Measurements from ENCODE around the gene CCND1. TPM values are rescaled to one million over a fixed set of nuclear protein-coding genes. Genes with fewer than 3 reads are reported as not detected.
"Not testable (repeated sequence)": the region's sequence is repeated elsewhere in the genome, so short reads cannot be mapped to it uniquely, and the experiment has no call there.

CCND1 gene
- total RNA-seq, 1 donor from 2014 or later, result 55.6 TPM

DNA sequence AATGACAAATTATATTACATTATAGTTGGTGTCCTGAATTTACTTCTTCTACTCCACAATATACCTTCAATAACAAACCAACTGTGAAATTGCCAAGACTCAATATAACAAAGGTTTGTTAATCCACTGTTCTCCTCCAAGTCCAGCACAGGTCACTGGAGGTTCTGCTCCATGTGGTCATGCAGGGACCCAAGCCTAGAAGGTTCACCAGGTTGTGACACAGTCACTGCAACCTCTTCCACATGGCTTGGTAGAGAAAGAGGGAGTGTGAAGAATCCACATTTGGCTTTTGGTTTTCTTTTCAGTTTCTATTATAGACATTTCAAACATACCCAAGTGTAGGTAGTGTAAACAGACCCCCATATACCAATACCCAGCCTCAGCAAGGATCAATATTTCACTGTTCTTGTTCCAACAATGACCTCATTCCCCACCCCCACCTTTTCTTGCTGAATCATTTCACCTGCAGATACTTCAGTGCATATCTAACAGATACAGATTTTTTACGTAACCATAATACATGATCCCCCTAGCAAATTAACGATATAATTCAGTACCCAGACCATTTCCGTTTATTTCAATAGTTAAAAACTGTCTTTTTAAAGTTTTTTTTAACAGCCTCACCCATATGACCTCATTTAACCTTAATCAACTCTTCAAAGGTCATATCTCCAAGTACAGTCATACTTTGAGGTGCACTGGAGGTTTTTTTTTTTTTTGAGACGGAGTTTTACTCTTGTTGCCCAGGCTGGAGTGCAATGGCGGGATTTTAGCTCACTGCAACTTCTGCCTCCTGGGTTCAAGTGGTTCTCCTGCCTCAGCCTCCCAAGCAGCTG is 48.7 kb downstream of the CCND1 start:
- H3K9me3 Mint-ChIP-seq (ENCODE audit: unreplicated experiment), result no peaks in the 10 kb centered on the region

DNA sequence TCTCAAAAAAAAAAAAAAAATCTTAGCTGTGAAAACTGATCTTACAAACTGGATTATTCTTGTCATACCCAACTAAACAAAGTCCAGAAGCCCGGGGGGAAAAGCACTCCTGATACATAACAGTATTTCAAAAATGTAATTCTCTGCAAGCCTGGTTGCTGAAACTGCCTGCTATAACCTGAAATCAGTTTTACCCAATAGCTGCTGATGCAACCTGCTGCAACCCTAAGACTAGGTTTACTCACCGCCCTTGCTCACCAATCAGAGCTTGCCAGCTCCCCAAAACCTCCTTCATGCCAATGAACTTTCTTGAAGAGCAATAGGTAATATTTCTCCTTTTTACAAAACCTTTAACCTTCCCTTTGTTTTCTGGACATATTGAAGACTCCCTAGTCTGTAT is 50.5 kb downstream of the CCND1 start:
- TF ChIP-seq, protein P1, sequence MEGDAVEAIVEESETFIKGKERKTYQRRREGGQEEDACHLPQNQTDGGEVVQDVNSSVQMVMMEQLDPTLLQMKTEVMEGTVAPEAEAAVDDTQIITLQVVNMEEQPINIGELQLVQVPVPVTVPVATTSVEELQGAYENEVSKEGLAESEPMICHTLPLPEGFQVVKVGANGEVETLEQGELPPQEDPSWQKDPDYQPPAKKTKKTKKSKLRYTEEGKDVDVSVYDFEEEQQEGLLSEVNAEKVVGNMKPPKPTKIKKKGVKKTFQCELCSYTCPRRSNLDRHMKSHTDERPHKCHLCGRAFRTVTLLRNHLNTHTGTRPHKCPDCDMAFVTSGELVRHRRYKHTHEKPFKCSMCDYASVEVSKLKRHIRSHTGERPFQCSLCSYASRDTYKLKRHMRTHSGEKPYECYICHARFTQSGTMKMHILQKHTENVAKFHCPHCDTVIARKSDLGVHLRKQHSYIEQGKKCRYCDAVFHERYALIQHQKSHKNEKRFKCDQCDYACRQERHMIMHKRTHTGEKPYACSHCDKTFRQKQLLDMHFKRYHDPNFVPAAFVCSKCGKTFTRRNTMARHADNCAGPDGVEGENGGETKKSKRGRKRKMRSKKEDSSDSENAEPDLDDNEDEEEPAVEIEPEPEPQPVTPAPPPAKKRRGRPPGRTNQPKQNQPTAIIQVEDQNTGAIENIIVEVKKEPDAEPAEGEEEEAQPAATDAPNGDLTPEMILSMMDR (IDR thresholded peaks at IDR 0.05; ENCODE audit: unreplicated experiment), result no peak
- H3K27me3 Mint-ChIP-seq (ENCODE audit: unreplicated experiment), result no peaks in the 10 kb centered on the region
- H3K4me1 Mint-ChIP-seq (ENCODE audit: unreplicated experiment), result no peaks in the 10 kb centered on the region
- DNase-seq (ENCODE audit: low spot score), result no peak
- no peak overlapping the region for H3K27ac Mint-ChIP-seq (ENCODE audit: unreplicated experiment)
- H3K4me3 Mint-ChIP-seq (ENCODE audit: unreplicated experiment), result no peak overlapping the region
- no peaks in the 10 kb centered on the region for H3K36me3 Mint-ChIP-seq (ENCODE audit: low read depth, unreplicated experiment)
- no peaks in the 10 kb centered on the region for H3K9me3 Mint-ChIP-seq (ENCODE audit: unreplicated experiment)

More for the DNA sequence above, 48.7 kb downstream of the CCND1 start:
- H3K4me3 Mint-ChIP-seq (ENCODE audit: unreplicated experiment), result no peak overlapping the region
- no peak for DNase-seq (ENCODE audit: low spot score)
- H3K4me1 Mint-ChIP-seq (ENCODE audit: unreplicated experiment), result no peaks in the 10 kb centered on the region
- no peaks in the 10 kb centered on the region for H3K36me3 Mint-ChIP-seq (ENCODE audit: low read depth, unreplicated experiment)
- TF ChIP-seq, protein P1 (IDR thresholded peaks at IDR 0.05; ENCODE audit: unreplicated experiment), result no peak
- no peak overlapping the region for H3K27ac Mint-ChIP-seq (ENCODE audit: unreplicated experiment)
- no peaks in the 10 kb centered on the region for H3K27me3 Mint-ChIP-seq (ENCODE audit: unreplicated experiment)

- TF ChIP-seq, protein P1 (IDR thresholded peaks at IDR 0.05; ENCODE audit: unreplicated experiment), result no peak
- Mint-ChIP-seq H3K9me3 (ENCODE audit: unreplicated experiment) (no peaks in the 10 kb centered on the region), H3K4me1 (ENCODE audit: unreplicated experiment) (no peaks in the 10 kb centered on the region), H3K27ac (ENCODE audit: unreplicated experiment) (no peak overlapping the region), H3K4me3 (ENCODE audit: unreplicated experiment) (no peak overlapping the region), H3K27me3 (ENCODE audit: unreplicated experiment) (no peaks in the 10 kb centered on the region), H3K36me3 (ENCODE audit: low read depth, unreplicated experiment) (no peaks in the 10 kb centered on the region)
- no peak for DNase-seq (ENCODE audit: low spot score)
These were observed 51.5 kb downstream of the CCND1 start for GRCh38 chr11:69692422-69692821.

DNA sequence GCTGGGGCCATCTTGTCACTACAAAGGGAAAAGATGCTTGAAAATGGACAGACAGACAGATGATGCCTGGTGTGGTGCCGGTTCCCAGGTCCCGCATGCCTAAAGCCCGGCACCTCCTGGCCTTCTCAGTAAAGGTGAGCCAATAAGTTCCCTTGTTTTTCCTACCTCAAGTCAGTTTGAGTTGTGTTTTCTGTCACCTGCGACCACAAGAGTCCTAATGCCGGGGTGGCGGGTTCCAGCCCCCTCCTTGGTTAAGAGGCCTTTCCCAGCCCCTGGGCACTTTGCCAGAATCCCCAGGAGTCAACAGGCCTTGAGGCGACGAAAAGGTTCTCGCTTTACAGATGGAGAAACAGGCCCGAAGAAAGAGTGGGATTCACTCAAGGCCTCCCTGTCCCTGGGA is 53.8 kb downstream of the CCND1 start:
- Mint-ChIP-seq H3K27ac (ENCODE audit: unreplicated experiment) (no peak overlapping the region), H3K9me3 (ENCODE audit: unreplicated experiment) (no peaks in the 10 kb centered on the region), H3K27me3 (ENCODE audit: unreplicated experiment) (no peaks in the 10 kb centered on the region), H3K4me3 (ENCODE audit: unreplicated experiment) (no peak overlapping the region), H3K4me1 (ENCODE audit: unreplicated experiment) (no peaks in the 10 kb centered on the region), H3K36me3 (ENCODE audit: low read depth, unreplicated experiment) (no peaks in the 10 kb centered on the region)
- no peak for DNase-seq (ENCODE audit: low spot score)
- TF ChIP-seq, protein P1 (IDR thresholded peaks at IDR 0.05; ENCODE audit: unreplicated experiment), result no peak

DNA sequence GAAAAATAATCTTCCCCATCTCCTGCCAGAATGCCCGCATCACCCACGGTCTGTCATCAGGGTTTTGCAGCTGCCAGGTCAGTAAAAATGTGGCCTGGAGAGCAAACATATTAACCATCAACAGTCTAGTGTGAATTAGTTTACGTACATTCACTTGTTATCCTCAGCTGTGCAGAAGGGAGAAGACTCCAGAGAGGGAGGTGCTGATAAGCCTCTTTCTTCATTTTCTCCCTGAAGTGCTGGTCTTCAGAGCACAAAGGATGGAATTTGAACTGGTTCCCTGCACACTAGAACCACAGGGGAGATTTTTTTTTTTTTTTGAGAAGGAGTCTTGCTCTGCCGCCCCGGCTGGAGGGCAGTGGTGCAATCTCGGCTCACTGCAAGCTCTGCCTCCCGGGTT is 54.6 kb downstream of the CCND1 start:
- no peak overlapping the region for H3K4me3 Mint-ChIP-seq (ENCODE audit: unreplicated experiment)
- H3K27me3 Mint-ChIP-seq (ENCODE audit: unreplicated experiment), result no peaks in the 10 kb centered on the region
- H3K9me3 Mint-ChIP-seq (ENCODE audit: unreplicated experiment), result no peaks in the 10 kb centered on the region
- peaks cover 3% of the 10 kb centered on the region for H3K4me1 Mint-ChIP-seq (ENCODE audit: unreplicated experiment)
- no peaks in the 10 kb centered on the region for H3K36me3 Mint-ChIP-seq (ENCODE audit: low read depth, unreplicated experiment)
- H3K27ac Mint-ChIP-seq (ENCODE audit: unreplicated experiment), result no peak overlapping the region
- DNase-seq (ENCODE audit: low spot score), result no peak
- TF ChIP-seq, protein P1 (IDR thresholded peaks at IDR 0.05; ENCODE audit: unreplicated experiment), result no peak

- H3K9me3 Mint-ChIP-seq (ENCODE audit: unreplicated experiment); DNase-seq (ENCODE audit: low spot score); H3K36me3 Mint-ChIP-seq (ENCODE audit: low read depth, unreplicated experiment): not testable (repeated sequence)
These were observed 55.0 kb downstream of the CCND1 start for GRCh38 chr11:69695995-69696394.

More at GRCh38 chr11:69695995-69696394, 55.0 kb downstream of the CCND1 start:
- H3K4me3 Mint-ChIP-seq (ENCODE audit: unreplicated experiment); H3K27ac Mint-ChIP-seq (ENCODE audit: unreplicated experiment); H3K4me1 Mint-ChIP-seq (ENCODE audit: unreplicated experiment); H3K27me3 Mint-ChIP-seq (ENCODE audit: unreplicated experiment): not testable (repeated sequence)

Data from endothelial cell (in vitro differentiated cells).